Measurements from ENCODE around the gene TNFRSF8.

TNFRSF8 gene

GRCh38 chr1:12123172-12123571 lies 60.1 kb downstream of the TNFRSF8 start:
- DNase-seq: no peak

GRCh38 chr1:12124693-12125421 lies 61.8 kb downstream of the TNFRSF8 start:
- peak; percentile 61 for DNase-seq

GRCh38 chr1:12125422-12126355 lies 62.6 kb downstream of the TNFRSF8 start:
- DNase-seq: no peak

- DNase-seq: no peak
Measured at GRCh38 chr1:12126781-12127180, 63.7 kb downstream of the TNFRSF8 start.

- DNase-seq: no peak
Measured at GRCh38 chr1:12127206-12127810, 64.2 kb downstream of the TNFRSF8 start.

- DNase-seq: no peak
Measured at GRCh38 chr1:12128120-12128519, 65.0 kb downstream of the TNFRSF8 start.

- DNase-seq: peak; percentile 8
Measured at GRCh38 chr1:12129624-12130023, 66.5 kb downstream of the TNFRSF8 start.

- DNase-seq: no peak
Measured at GRCh38 chr1:12130466-12131130, 67.5 kb downstream of the TNFRSF8 start.

- DNase-seq: no peak
Measured at GRCh38 chr1:12132078-12132477, 69.0 kb downstream of the TNFRSF8 start.

- DNase-seq: no peak
Measured at GRCh38 chr1:12134716-12135115, 71.6 kb downstream of the TNFRSF8 start.

- DNase-seq: no peak
Measured at GRCh38 chr1:12135612-12136011, 72.5 kb downstream of the TNFRSF8 start.

GRCh38 chr1:12136916-12137610 lies 74.0 kb downstream of the TNFRSF8 start:
- DNase-seq: no peak

- no peak for DNase-seq
Measured at GRCh38 chr1:12138196-12139168, 75.4 kb downstream of the TNFRSF8 start.

GRCh38 chr1:12140016-12140415 lies 76.9 kb downstream of the TNFRSF8 start:
- no peak for DNase-seq

GRCh38 chr1:12140515-12141162 lies 77.5 kb downstream of the TNFRSF8 start:
- no peak for DNase-seq

GRCh38 chr1:12141163-12141850 lies 78.2 kb downstream of the TNFRSF8 start:
- no peak for DNase-seq

GRCh38 chr1:12142141-12142823 lies 79.2 kb downstream of the TNFRSF8 start:
- DNase-seq: no peak

- no peak for DNase-seq
Measured at GRCh38 chr1:12142891-12143630, 80.0 kb downstream of the TNFRSF8 start.
